GM18951 (cell line): ENCODE results near the gene ARHGEF25.
"Not testable (repeated sequence)": the region's sequence is repeated elsewhere in the genome, so short reads cannot be mapped to it uniquely, and the experiment has no call there.

ENCODE experiments used
- POLR2A ChIP-seq: IDR thresholded peaks from 4 replicates; pipeline ENCODE4 v1.6.1; 2011; ENCODE audit warnings: mild to moderate bottlenecking; ENCODE audit not compliant: insufficient read length, insufficient read depth; ENCODE audit errors: extremely low read depth
- in situ Hi-C: fragments of 300-500 bp; cut with MboI; formaldehyde crosslinking; loops from one replicate; pipeline ENCODE4 v1.12.0; 2022; ENCODE audit warnings: low sequenced_read_pairs, mixed read lengths, inconsistent platforms; ENCODE audit not compliant: unreplicated experiment

ARHGEF25 gene

DNA sequence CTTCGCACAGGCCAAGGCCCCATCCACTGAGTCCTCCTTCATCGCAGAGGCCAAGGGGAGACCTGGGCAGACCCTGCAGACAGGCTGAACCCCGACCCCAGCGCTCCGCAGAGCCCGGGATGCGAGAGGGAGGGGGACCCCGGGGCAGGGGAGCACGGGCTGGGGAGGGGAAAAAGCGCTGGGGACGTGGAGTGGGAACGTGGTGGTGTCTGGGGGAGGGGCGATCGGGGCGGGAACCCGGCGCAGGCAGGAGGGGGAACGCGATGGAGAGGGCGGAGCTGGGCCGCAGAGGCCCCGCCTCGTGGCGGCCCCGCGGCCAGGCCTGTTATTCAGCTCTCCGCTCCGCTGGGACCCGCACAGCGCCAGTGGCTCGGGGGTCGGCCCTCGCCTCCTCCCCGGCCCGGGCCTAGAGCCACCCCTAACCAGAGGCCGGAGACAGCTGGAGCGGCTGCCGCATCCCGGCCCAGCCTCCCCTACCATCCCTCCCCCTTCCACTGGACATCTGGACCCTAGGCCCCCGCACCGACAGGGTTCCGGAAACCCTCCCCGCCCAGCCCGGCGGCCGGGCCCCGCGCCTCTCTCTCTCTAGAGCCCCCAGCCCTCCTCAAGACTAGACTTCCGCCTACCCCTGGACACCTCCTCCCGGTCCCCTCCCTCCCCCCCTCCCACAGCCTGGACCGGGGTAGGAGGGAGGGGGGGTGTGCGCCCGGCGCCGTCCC is at the start of gene ARHGEF25:
Gene ARHGEF25 (plus strand): TSS at position 328 of the 719 bp plus-strand sequence. CDS start 460 bp downstream, outside the sequence.
- in situ Hi-C loops = no loop called here
- TF ChIP-seq POLR2A = peak; percentile 60

GRCh38 chr12:57563358-57563757 is 47.9 kb upstream of the ARHGEF25 start:
- in situ Hi-C loops = no loop called here
- TF ChIP-seq POLR2A = no peak

GRCh38 chr12:57564178-57564740 is 47.0 kb upstream of the ARHGEF25 start:
- in situ Hi-C loops = no loop called here
- TF ChIP-seq POLR2A = no peak

GRCh38 chr12:57568838-57569237 is 42.4 kb upstream of the ARHGEF25 start:
- in situ Hi-C loops = no loop called here
- no peak for TF ChIP-seq POLR2A

DNA sequence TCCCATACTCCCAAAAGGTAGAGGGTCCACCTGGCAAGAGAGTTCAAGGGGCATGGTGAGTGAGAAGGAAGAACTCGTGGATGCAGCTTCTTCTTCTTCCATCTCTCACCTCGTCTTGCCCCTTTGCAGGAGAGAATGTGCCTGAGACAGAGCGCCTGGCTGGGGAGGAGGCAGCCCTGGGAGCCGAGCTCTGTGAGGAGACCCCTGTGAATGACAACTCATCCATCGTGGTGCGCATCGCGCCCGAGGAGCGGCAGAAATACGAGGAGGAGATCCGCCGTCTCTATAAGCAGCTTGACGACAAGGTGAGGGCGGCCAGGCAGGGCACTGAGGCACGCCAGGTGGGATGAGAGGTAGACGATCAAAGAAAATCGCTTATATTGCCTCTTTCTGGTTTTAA is 41.4 kb upstream of the ARHGEF25 start:
- in situ Hi-C loops = no loop called here

GRCh38 chr12:57570438-57570837 is 40.8 kb upstream of the ARHGEF25 start:
- in situ Hi-C loops = not testable (repeated sequence)

More for the DNA sequence above, 41.4 kb upstream of the ARHGEF25 start:
- no peak for TF ChIP-seq POLR2A

- no peak for TF ChIP-seq POLR2A
- in situ Hi-C loops = no loop called here
Observed at GRCh38 chr12:57571926-57572762, 39.1 kb upstream of the ARHGEF25 start.

- no peak for TF ChIP-seq POLR2A
Observed at GRCh38 chr12:57574795-57575194, 36.4 kb upstream of the ARHGEF25 start.

GRCh38 chr12:57575771-57576612 is 35.2 kb upstream of the ARHGEF25 start:
- in situ Hi-C loops = no loop called here
- no peak for TF ChIP-seq POLR2A

More at GRCh38 chr12:57574795-57575194, 36.4 kb upstream of the ARHGEF25 start:
- in situ Hi-C loops = no loop called here

GRCh38 chr12:57576613-57577160 is 34.5 kb upstream of the ARHGEF25 start:
- in situ Hi-C loops = no loop called here
- no peak for TF ChIP-seq POLR2A

DNA sequence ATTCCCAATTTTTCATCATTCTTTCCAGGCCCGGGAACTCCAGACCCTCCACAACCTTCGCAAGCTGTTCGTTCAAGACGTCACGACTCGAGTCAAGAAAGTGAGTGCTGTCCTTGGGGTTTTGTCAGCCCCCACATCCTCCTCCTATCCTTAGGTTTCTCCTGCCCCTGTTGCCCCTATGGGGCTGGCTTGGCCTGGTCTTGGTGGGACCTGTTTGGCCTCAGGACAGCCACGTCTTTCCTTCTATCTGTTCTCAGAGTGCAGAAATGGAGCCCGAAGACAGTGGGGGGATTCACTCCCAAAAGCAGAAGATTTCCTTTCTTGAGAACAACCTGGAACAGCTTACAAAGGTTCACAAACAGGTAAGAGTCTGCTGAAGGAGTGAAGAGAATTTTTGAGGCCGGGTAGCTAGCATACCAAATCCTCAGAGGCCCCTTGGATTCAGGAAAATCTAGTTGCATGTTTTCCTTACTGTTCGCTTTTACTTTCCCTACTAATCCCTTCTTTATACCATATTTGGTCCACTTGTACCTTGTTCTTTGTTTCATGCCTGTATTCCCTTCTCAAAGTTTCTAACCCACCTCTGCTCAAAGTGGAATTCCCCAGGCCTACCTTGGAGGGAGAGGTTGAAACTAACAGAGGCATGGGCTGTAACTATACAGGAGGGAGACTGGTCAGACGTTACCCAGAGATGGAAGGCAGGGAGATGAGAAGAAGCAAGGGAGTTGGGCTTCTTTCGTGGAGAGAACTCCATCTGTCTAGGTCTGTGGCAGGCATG is 33.1 kb upstream of the ARHGEF25 start:
- TF ChIP-seq POLR2A = no peak
- in situ Hi-C loops = no loop called here

- in situ Hi-C loops = no loop called here
- no peak for TF ChIP-seq POLR2A
Observed at GRCh38 chr12:57579011-57579410, 32.2 kb upstream of the ARHGEF25 start.
